Measurements from ENCODE around the gene CDH4.

The CDH4 gene

DNA sequence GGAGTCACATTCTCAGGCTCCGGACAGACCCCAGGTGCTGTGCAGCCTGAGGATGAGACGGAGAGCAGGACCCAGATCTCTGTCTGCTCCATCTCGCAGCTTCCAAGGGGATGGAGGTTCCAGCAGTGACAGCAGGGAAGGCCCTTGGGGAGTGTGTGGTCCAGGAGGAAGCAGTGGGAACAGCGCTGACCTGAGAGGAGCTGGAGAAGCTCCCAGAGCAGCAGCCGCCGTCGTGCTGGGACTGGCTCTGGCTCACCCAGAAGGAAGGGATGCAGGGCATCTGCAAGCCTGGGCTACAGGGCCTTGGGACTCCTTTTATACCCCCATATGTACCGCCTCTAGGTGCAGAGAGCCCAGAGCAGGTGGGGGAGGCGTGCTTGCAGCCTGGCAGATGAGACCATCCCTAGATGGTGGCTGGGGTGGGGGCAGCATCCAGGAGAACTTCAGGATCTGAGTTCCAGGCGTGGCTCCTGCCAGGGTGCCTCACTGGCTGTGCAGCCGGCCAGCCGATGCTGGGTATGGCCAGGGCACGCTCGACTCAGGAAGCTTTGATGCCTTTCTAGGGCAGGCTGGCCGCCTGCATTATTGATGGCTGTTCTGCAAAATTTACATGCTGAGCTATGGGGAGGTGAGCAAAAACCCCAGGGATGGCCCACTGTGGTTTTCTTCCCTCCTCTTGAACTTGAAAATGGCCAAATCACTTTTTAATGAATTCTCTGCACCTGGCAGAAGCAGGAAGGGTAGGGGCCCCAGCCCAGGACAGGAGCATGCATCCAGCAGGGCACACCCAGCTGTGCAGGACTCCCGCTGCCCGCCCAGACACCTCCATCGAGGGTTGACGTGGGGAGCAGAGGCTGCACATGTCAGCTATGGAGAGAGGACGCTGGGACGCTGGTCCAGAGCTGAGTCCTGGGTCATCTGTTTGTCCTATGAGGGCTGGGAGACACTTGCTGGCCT is 634.0 kb downstream of the CDH4 start:
- TF ChIP-seq REST (IDR thresholded peaks at IDR 0.05; ENCODE audit: low read depth) (no peak), TCF12 (IDR thresholded peaks at IDR 0.05; ENCODE audit: low read depth) (no peak), YY1 (IDR thresholded peaks at IDR 0.05; ENCODE audit: low read depth) (no peak), TAF1 (IDR thresholded peaks at IDR 0.05; ENCODE audit: low read depth) (no peak), EGR1 (IDR thresholded peaks at IDR 0.05) (no peak), EP300 (IDR thresholded peaks at IDR 0.05; ENCODE audit: borderline replicate concordance) (no peak), FOXM1 (IDR thresholded peaks at IDR 0.05; ENCODE audit: borderline replicate concordance, low read depth) (no peak), TEAD4 (IDR thresholded peaks at IDR 0.05) (no peak), ZBTB7A (IDR thresholded peaks at IDR 0.05; ENCODE audit: low read depth) (no peak), CEBPB (IDR thresholded peaks at IDR 0.05) (no peak), CREB1 (IDR thresholded peaks at IDR 0.05; ENCODE audit: low read depth) (no peak), NFIC (IDR thresholded peaks at IDR 0.05) (no peak), USF1 (IDR thresholded peaks at IDR 0.05) (no peak), RAD21 (IDR thresholded peaks at IDR 0.05; ENCODE audit: low read depth) (no peak)
- TF ChIP-seq, protein P1, sequence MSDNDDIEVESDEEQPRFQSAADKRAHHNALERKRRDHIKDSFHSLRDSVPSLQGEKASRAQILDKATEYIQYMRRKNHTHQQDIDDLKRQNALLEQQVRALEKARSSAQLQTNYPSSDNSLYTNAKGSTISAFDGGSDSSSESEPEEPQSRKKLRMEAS (IDR thresholded peaks at IDR 0.05): no peak

- no peak for TF ChIP-seq TAF1 (IDR thresholded peaks at IDR 0.05; ENCODE audit: low read depth)
- TF ChIP-seq RAD21 (IDR thresholded peaks at IDR 0.05; ENCODE audit: low read depth): peak; percentile 67; the same call in 1 of the 2 replicates
- no peak for TF ChIP-seq YY1 (IDR thresholded peaks at IDR 0.05; ENCODE audit: low read depth)
- no peak for TF ChIP-seq USF1 (IDR thresholded peaks at IDR 0.05)
Measured at GRCh38 chr20:61886721-61887595, 634.9 kb downstream of the CDH4 start.

GRCh38 chr20:61887596-61888093 is 635.6 kb downstream of the CDH4 start:
- no peak for TF ChIP-seq FOXM1 (IDR thresholded peaks at IDR 0.05; ENCODE audit: borderline replicate concordance, low read depth)
- TF ChIP-seq, protein P1 (IDR thresholded peaks at IDR 0.05): no peak
- no peak for TF ChIP-seq EP300 (IDR thresholded peaks at IDR 0.05; ENCODE audit: borderline replicate concordance)
- TF ChIP-seq TCF12 (IDR thresholded peaks at IDR 0.05; ENCODE audit: low read depth): no peak
- no peak for TF ChIP-seq USF1 (IDR thresholded peaks at IDR 0.05)
- no peak for TF ChIP-seq TAF1 (IDR thresholded peaks at IDR 0.05; ENCODE audit: low read depth)
- TF ChIP-seq EGR1 (IDR thresholded peaks at IDR 0.05): no peak
- TF ChIP-seq ZBTB7A (IDR thresholded peaks at IDR 0.05; ENCODE audit: low read depth): no peak
- no peak for TF ChIP-seq CEBPB (IDR thresholded peaks at IDR 0.05)
- no peak for TF ChIP-seq CREB1 (IDR thresholded peaks at IDR 0.05; ENCODE audit: low read depth)
- TF ChIP-seq NFIC (IDR thresholded peaks at IDR 0.05): no peak
- no peak for TF ChIP-seq TEAD4 (IDR thresholded peaks at IDR 0.05)
- no peak for TF ChIP-seq YY1 (IDR thresholded peaks at IDR 0.05; ENCODE audit: low read depth)
- no peak for TF ChIP-seq RAD21 (IDR thresholded peaks at IDR 0.05; ENCODE audit: low read depth)

GRCh38 chr20:61888101-61888865 is 636.2 kb downstream of the CDH4 start:
- TF ChIP-seq TCF12 (IDR thresholded peaks at IDR 0.05; ENCODE audit: low read depth): no peak

- TF ChIP-seq FOXM1 (IDR thresholded peaks at IDR 0.05; ENCODE audit: borderline replicate concordance, low read depth) (no peak), CEBPB (IDR thresholded peaks at IDR 0.05) (no peak), EGR1 (IDR thresholded peaks at IDR 0.05) (no peak), TCF12 (IDR thresholded peaks at IDR 0.05; ENCODE audit: low read depth) (no peak), USF1 (IDR thresholded peaks at IDR 0.05) (no peak), TEAD4 (IDR thresholded peaks at IDR 0.05) (no peak), REST (IDR thresholded peaks at IDR 0.05; ENCODE audit: low read depth) (no peak), YY1 (IDR thresholded peaks at IDR 0.05; ENCODE audit: low read depth) (no peak), RAD21 (IDR thresholded peaks at IDR 0.05; ENCODE audit: low read depth) (no peak), TAF1 (IDR thresholded peaks at IDR 0.05; ENCODE audit: low read depth) (no peak), CREB1 (IDR thresholded peaks at IDR 0.05; ENCODE audit: low read depth) (no peak), NFIC (IDR thresholded peaks at IDR 0.05) (no peak), EP300 (IDR thresholded peaks at IDR 0.05; ENCODE audit: borderline replicate concordance) (no peak), ZBTB7A (IDR thresholded peaks at IDR 0.05; ENCODE audit: low read depth) (no peak)
- TF ChIP-seq, protein P1 (IDR thresholded peaks at IDR 0.05): no peak
Measured at GRCh38 chr20:61889659-61890058, 637.6 kb downstream of the CDH4 start.

Data from Ishikawa (cell line).